ENCODE measurements around the gene PLOD2. TPM values are rescaled to one million over a fixed set of nuclear protein-coding genes. Genes with fewer than 3 reads are reported as not detected.

PLOD2 gene
- total and polyA plus RNA-seq, 9 of the 15 experiments (the other 6 are each of a cell fraction or from before 2014, with no cell fraction given) = 0.18 to 1.5 (median 0.58) TPM

- ATAC-seq (no peak), FAIRE-seq (no peak), DNase-seq (ENCODE audit: extremely low read depth in 1 of 4, low spot score in 3 of 4) (no peak)
- H4K20me1 ChIP-seq (replicated peaks; ENCODE audit: control insufficient read depth, insufficient read depth, low read length) = no peaks in the 10 kb centered on the region
- H3K9me3 ChIP-seq (replicated peaks; ENCODE audit: control insufficient read depth, insufficient read depth, low read depth, low read length) = no peaks in the 10 kb centered on the region
- TF ChIP-seq ETS2 (tag; IDR thresholded peaks at IDR 0.05; ENCODE audit: borderline replicate concordance, poor library complexity, severe bottlenecking) = no peak
- TF ChIP-seq HMGN3 (IDR thresholded peaks at IDR 0.05; ENCODE audit: borderline replicate concordance, extremely low read depth, insufficient read length, low read depth, low read length) = no peak
- TF ChIP-seq ATF7 (IDR thresholded peaks at IDR 0.05) = no peak
- TF ChIP-seq RB1 (IDR thresholded peaks at IDR 0.05; ENCODE audit: low read depth) = no peak
- no peak for TF ChIP-seq ZNF174 (CRISPR knock-in tag; IDR thresholded peaks at IDR 0.05)
- no peak for TF ChIP-seq THAP7 (CRISPR knock-in tag; IDR thresholded peaks at IDR 0.05)
- no peak for TF ChIP-seq FOXK2 (conservative IDR thresholded peaks at IDR 0.05 in 1 of 2, IDR thresholded peaks at IDR 0.05 in 1 of 2; ENCODE audit: low read depth in 2 of 2)
- no peak overlapping the region for H3K9ac ChIP-seq (ENCODE audit: insufficient read depth in 1 of 2, low read depth in 2 of 2, low read length in 2 of 2)
- BruUV-seq (replicated peaks) = no TSS peak
- no peak overlapping the region for H3K4me3 ChIP-seq
- intact Hi-C loops (cut with micrococcal nuclease) = no loop called here
- ChIA-PET POLR2A (no interaction called here), CTCF (ENCODE audit: low intra/inter-chr PET ratio) (no interaction called here)
- no peaks in the 10 kb centered on the region for H3K36me3 ChIP-seq (ENCODE audit: control insufficient read depth, insufficient read depth, low read length)
- H3K4me2 ChIP-seq (ENCODE audit: insufficient read depth, low read length) = no peak overlapping the region
- no peak overlapping the region for H3K27ac ChIP-seq (ENCODE audit: extremely low read depth, low read depth, low read length)
- H2AFZ ChIP-seq (ENCODE audit: low read depth, low read length) = no peak overlapping the region
- H3K79me2 ChIP-seq (ENCODE audit: control insufficient read depth, insufficient read depth, low read length) = no peaks in the 10 kb centered on the region
- no peaks in the 10 kb centered on the region for H3K9me1 ChIP-seq (ENCODE audit: control insufficient read depth, insufficient read depth, low read length)
- peaks cover 0 to 4% of the 10 kb centered on the region in 2 experiments; a peak in 3 of 5 replicates for H3K27me3 ChIP-seq (ENCODE audit: control insufficient read depth in 2 of 2, insufficient read depth in 2 of 2, low read length in 2 of 2)
- in situ Hi-C loops (cut with MboI) = no loop called here
- no peaks in the 10 kb centered on the region for H3K4me1 ChIP-seq (replicated peaks in 1 of 2; ENCODE audit: control insufficient read depth in 2 of 2, insufficient read depth in 2 of 2, low read length in 2 of 2)
- 1% methylated on average over 4 of the region's 4 CpGs for WGBS (ENCODE audit: insufficient coverage, low coverage, missing lambda C conversion rate)
Measured at GRCh38 chr3:146166415-146166821, 5.4 kb upstream of the PLOD2 start.
